ENCODE results near the gene TRIP12.
"Not testable (repeated sequence)": the region's sequence is repeated elsewhere in the genome, so short reads cannot be mapped to it uniquely, and the experiment has no call there.

TRIP12 gene

GRCh38 chr2:229903037-229903436 lies 18.8 kb downstream of the TRIP12 start:
- DNase-seq (no peak), ATAC-seq (replicated peaks) (no peak)
- Mint-ChIP-seq H3K4me3 (no peak overlapping the region), H3K9me3 (no peaks in the 10 kb centered on the region), H3K27ac (no peak overlapping the region), H3K27me3 (no peaks in the 10 kb centered on the region), H3K36me3 (peaks cover 19 to 24% of the 10 kb centered on the region in 2 donors), H3K4me1 (peaks cover 16 to 29% of the 10 kb centered on the region in 2 donors)

- no peak for ATAC-seq (replicated peaks)
- Mint-ChIP-seq H3K27me3 (no peaks in the 10 kb centered on the region), H3K4me3 (no peak overlapping the region), H3K9me3 (no peaks in the 10 kb centered on the region), H3K36me3 (peaks cover 22 to 24% of the 10 kb centered on the region in 2 donors), H3K27ac (no peak overlapping the region), H3K4me1 (peaks cover 22 to 39% of the 10 kb centered on the region in 2 donors)
- no peak for DNase-seq
Measured at GRCh38 chr2:229901819-229902218, 20.0 kb downstream of the TRIP12 start.

- H3K4me3 Mint-ChIP-seq; H3K9me3 Mint-ChIP-seq; H3K27me3 Mint-ChIP-seq; DNase-seq; ATAC-seq (replicated peaks); H3K27ac Mint-ChIP-seq: not testable (repeated sequence)
- Mint-ChIP-seq H3K4me1 (peaks cover 23 to 42% of the 10 kb centered on the region in 2 donors), H3K36me3 (peaks cover 22 to 24% of the 10 kb centered on the region in 2 donors)
Measured at GRCh38 chr2:229900514-229900913, 21.3 kb downstream of the TRIP12 start.

GRCh38 chr2:229900012-229900411 lies 21.8 kb downstream of the TRIP12 start:
- no peak overlapping the region for H3K4me3 Mint-ChIP-seq

GRCh38 chr2:229899604-229900003 lies 22.2 kb downstream of the TRIP12 start:
- Mint-ChIP-seq H3K27ac (no peak overlapping the region), H3K4me1 (peaks cover 23 to 42% of the 10 kb centered on the region in 2 donors), H3K9me3 (no peaks in the 10 kb centered on the region), H3K4me3 (no peak overlapping the region), H3K27me3 (no peaks in the 10 kb centered on the region), H3K36me3 (peaks cover 22 to 24% of the 10 kb centered on the region in 2 donors)
- DNase-seq (no peak), ATAC-seq (replicated peaks) (no peak)

More at GRCh38 chr2:229900012-229900411, 21.8 kb downstream of the TRIP12 start:
- DNase-seq (no peak), ATAC-seq (replicated peaks) (no peak)
- H3K27me3 Mint-ChIP-seq: no peaks in the 10 kb centered on the region
- no peaks in the 10 kb centered on the region for H3K9me3 Mint-ChIP-seq
- peaks cover 23 to 42% of the 10 kb centered on the region in 2 donors for H3K4me1 Mint-ChIP-seq
- no peak overlapping the region for H3K27ac Mint-ChIP-seq
- H3K36me3 Mint-ChIP-seq: peaks cover 22 to 24% of the 10 kb centered on the region in 2 donors

- DNase-seq (no peak), ATAC-seq (replicated peaks) (no peak)
- H3K27me3 Mint-ChIP-seq: no peaks in the 10 kb centered on the region
- H3K9me3 Mint-ChIP-seq: no peaks in the 10 kb centered on the region
- H3K36me3 Mint-ChIP-seq: peaks cover 15 to 33% of the 10 kb centered on the region in 2 donors
- H3K27ac Mint-ChIP-seq: no peak overlapping the region
- H3K4me3 Mint-ChIP-seq: no peak overlapping the region
- peaks cover 24 to 52% of the 10 kb centered on the region in 2 donors for H3K4me1 Mint-ChIP-seq
Measured at GRCh38 chr2:229896857-229897256, 25.0 kb downstream of the TRIP12 start.

GRCh38 chr2:229889023-229889422 lies 32.8 kb downstream of the TRIP12 start:
- DNase-seq (no peak), ATAC-seq (replicated peaks) (no peak)
- Mint-ChIP-seq H3K4me3 (no peak overlapping the region), H3K27me3 (no peaks in the 10 kb centered on the region), H3K4me1 (peaks cover 18 to 60% of the 10 kb centered on the region in 2 donors), H3K27ac (no peak overlapping the region), H3K9me3 (no peaks in the 10 kb centered on the region), H3K36me3 (peaks cover 15 to 22% of the 10 kb centered on the region in 2 donors)

- DNase-seq: no peak
- Mint-ChIP-seq H3K4me3 (no peak overlapping the region), H3K4me1 (peaks cover 19 to 52% of the 10 kb centered on the region in 2 donors), H3K27ac (no peak overlapping the region), H3K9me3 (no peaks in the 10 kb centered on the region), H3K36me3 (peaks cover 13 to 17% of the 10 kb centered on the region in 2 donors), H3K27me3 (no peaks in the 10 kb centered on the region)
- no peak for ATAC-seq (replicated peaks)
Measured at GRCh38 chr2:229888031-229888430, 33.8 kb downstream of the TRIP12 start.

GRCh38 chr2:229887441-229887840 lies 34.4 kb downstream of the TRIP12 start:
- H3K4me1 Mint-ChIP-seq: peaks cover 21 to 51% of the 10 kb centered on the region in 2 donors

GRCh38 chr2:229884775-229885699 lies 36.8 kb downstream of the TRIP12 start:
- DNase-seq: no peak
- peaks cover 10 to 13% of the 10 kb centered on the region in 2 donors for H3K36me3 Mint-ChIP-seq
- no peak for ATAC-seq (replicated peaks)
- no peaks in the 10 kb centered on the region for H3K9me3 Mint-ChIP-seq
- no peaks in the 10 kb centered on the region for H3K27me3 Mint-ChIP-seq
- H3K4me1 Mint-ChIP-seq: peaks cover 22 to 42% of the 10 kb centered on the region in 2 donors
- H3K4me3 Mint-ChIP-seq: no peak overlapping the region
- no peak overlapping the region for H3K27ac Mint-ChIP-seq

More at GRCh38 chr2:229887441-229887840, 34.4 kb downstream of the TRIP12 start:
- H3K9me3 Mint-ChIP-seq: no peaks in the 10 kb centered on the region
- peaks cover 13 to 14% of the 10 kb centered on the region in 2 donors for H3K36me3 Mint-ChIP-seq
- no peaks in the 10 kb centered on the region for H3K27me3 Mint-ChIP-seq
- H3K27ac Mint-ChIP-seq: no peak overlapping the region
- ATAC-seq (replicated peaks): no peak
- H3K4me3 Mint-ChIP-seq: no peak overlapping the region
- no peak for DNase-seq

GRCh38 chr2:229882583-229882982 lies 39.2 kb downstream of the TRIP12 start:
- no peaks in the 10 kb centered on the region for H3K9me3 Mint-ChIP-seq
- peaks cover 11 to 12% of the 10 kb centered on the region in 2 donors for H3K36me3 Mint-ChIP-seq
- no peak for DNase-seq
- H3K4me3 Mint-ChIP-seq: no peak overlapping the region
- ATAC-seq (replicated peaks): no peak
- H3K27ac Mint-ChIP-seq: no peak overlapping the region
- H3K4me1 Mint-ChIP-seq: peaks cover 14 to 27% of the 10 kb centered on the region in 2 donors
- H3K27me3 Mint-ChIP-seq: no peaks in the 10 kb centered on the region

GRCh38 chr2:229880892-229881586 lies 40.8 kb downstream of the TRIP12 start:
- no peak overlapping the region for H3K27ac Mint-ChIP-seq
- ATAC-seq (replicated peaks) (no peak), DNase-seq (no peak)
- no peaks in the 10 kb centered on the region for H3K9me3 Mint-ChIP-seq
- peaks cover 8 to 22% of the 10 kb centered on the region in 2 donors for H3K4me1 Mint-ChIP-seq
- no peak overlapping the region for H3K4me3 Mint-ChIP-seq
- no peaks in the 10 kb centered on the region for H3K27me3 Mint-ChIP-seq
- peaks cover 12 to 16% of the 10 kb centered on the region in 2 donors for H3K36me3 Mint-ChIP-seq

- no peaks in the 10 kb centered on the region for H3K27me3 Mint-ChIP-seq
- no peak overlapping the region for H3K27ac Mint-ChIP-seq
- no peak overlapping the region for H3K4me3 Mint-ChIP-seq
- peaks cover 10 to 22% of the 10 kb centered on the region in 2 donors for H3K36me3 Mint-ChIP-seq
- H3K9me3 Mint-ChIP-seq: no peaks in the 10 kb centered on the region
- DNase-seq (no peak), ATAC-seq (replicated peaks) (no peak)
- H3K4me1 Mint-ChIP-seq: peaks cover 8 to 12% of the 10 kb centered on the region in 2 donors
Measured at GRCh38 chr2:229879191-229879950, 42.4 kb downstream of the TRIP12 start.

GRCh38 chr2:229875549-229875948 lies 46.3 kb downstream of the TRIP12 start:
- H3K36me3 Mint-ChIP-seq: peaks cover 19 to 36% of the 10 kb centered on the region in 2 donors
- H3K27me3 Mint-ChIP-seq: no peaks in the 10 kb centered on the region
- ATAC-seq (replicated peaks) (no peak), DNase-seq (no peak)
- H3K4me1 Mint-ChIP-seq: peaks cover 7 to 34% of the 10 kb centered on the region in 2 donors
- H3K27ac Mint-ChIP-seq: no peak overlapping the region
- H3K9me3 Mint-ChIP-seq: no peaks in the 10 kb centered on the region
- H3K4me3 Mint-ChIP-seq: no peak overlapping the region

Measured in stimulated activated naive B cell treated with anti-CD40 and anti-IgM and Interleukin-4, amounts not matched to agents 10 μg/mL and 1 μg/mL and 100 μg/mL, for 72 hours (primary cell).